Loucy (cell line): ENCODE results near the gene ICAM1.

Source experiments
- H2AFZ ChIP-seq: fragments of 200-600 bp; sonication (generic); 2 replicates; pipeline ENCODE4 v1.6.0; 2016; ENCODE audit warnings: antibody characterized with exemption, mild to moderate bottlenecking, low read length, moderate library complexity
- H3F3A ChIP-seq: fragments of 200-600 bp; 2 replicates; pipeline ENCODE4 v1.6.0; 2016; ENCODE audit warnings: antibody characterized with exemption, low read depth, mild to moderate bottlenecking
- H3K27me3 ChIP-seq: fragments of 200-600 bp; sonication (generic); 2 replicates; pipeline ENCODE4 v1.6.1; 2014; ENCODE audit warnings: low read length, mild to moderate bottlenecking; ENCODE audit not compliant: insufficient read depth, poor library complexity, severe bottlenecking
- H3K36me3 ChIP-seq: fragments of 200-600 bp; sonication (generic); 2 replicates; pipeline ENCODE4 v1.6.1; 2016; ENCODE audit warnings: low read length; ENCODE audit not compliant: insufficient read depth
- H3K4me1 ChIP-seq: fragments of 200-600 bp; sonication (generic); 2 replicates; pipeline ENCODE4 v1.5.1; 2014; ENCODE audit warnings: low read length, mild to moderate bottlenecking; ENCODE audit not compliant: insufficient read depth, poor library complexity, severe bottlenecking
- H3K4me2 ChIP-seq: fragments of 200-600 bp; sonication (generic); 2 replicates; pipeline ENCODE4 v1.6.0; 2014; ENCODE audit warnings: antibody characterized with exemption, low read length, low read depth, mild to moderate bottlenecking; ENCODE audit not compliant: poor library complexity, severe bottlenecking
- H3K4me3 ChIP-seq: fragments of 200-600 bp; sonication (generic); 2 replicates; pipeline ENCODE4 v1.5.1; 2014; ENCODE audit warnings: low read length, mild to moderate bottlenecking, mixed read lengths; ENCODE audit not compliant: poor library complexity, severe bottlenecking
- H3K79me2 ChIP-seq: fragments of 200-600 bp; sonication (generic); 2 replicates; pipeline ENCODE4 v1.6.1; 2014; ENCODE audit warnings: low read length; ENCODE audit not compliant: insufficient read depth
- H3K9ac ChIP-seq: fragments of 200-600 bp; sonication (generic); 2 replicates; pipeline ENCODE4 v1.6.0; 2014; ENCODE audit warnings: mild to moderate bottlenecking, low read depth, low read length, moderate library complexity; ENCODE audit not compliant: poor library complexity, severe bottlenecking
- H3K9me2 ChIP-seq: fragments of 200-600 bp; sonication (generic); replicated peaks from 2 replicates; pipeline ENCODE4 v1.6.1; 2016; ENCODE audit warnings: low read depth, low read length, mixed read lengths
- H3K9me3 ChIP-seq: fragments of 200-600 bp; sonication (generic); 2 replicates; pipeline ENCODE4 v1.6.1; 2014; ENCODE audit warnings: mild to moderate bottlenecking, antibody characterized with exemption, low read length, low read depth; ENCODE audit not compliant: insufficient read depth
- H4K20me1 ChIP-seq: fragments of 200-600 bp; sonication (generic); 2 replicates; pipeline ENCODE4 v1.6.0; 2014; ENCODE audit warnings: antibody characterized with exemption, low read length, mild to moderate bottlenecking; ENCODE audit not compliant: insufficient read depth, poor library complexity, severe bottlenecking
- EZH2phosphoT487 ChIP-seq: fragments of 200-600 bp; IDR thresholded peaks from 2 replicates; pipeline ENCODE4 v1.6.1; 2018; ENCODE audit warnings: antibody characterized with exemption, mild to moderate bottlenecking, moderate library complexity, borderline replicate concordance
- TF ChIP-seq, protein P1 (sequence below): fragments of 200-600 bp; sonication (generic); conservative IDR thresholded peaks from 2 replicates; pipeline ENCODE4 v1.5.1; 2014; ENCODE audit warnings: mild to moderate bottlenecking, antibody characterized with exemption, low read length

Gene ICAM1

DNA sequence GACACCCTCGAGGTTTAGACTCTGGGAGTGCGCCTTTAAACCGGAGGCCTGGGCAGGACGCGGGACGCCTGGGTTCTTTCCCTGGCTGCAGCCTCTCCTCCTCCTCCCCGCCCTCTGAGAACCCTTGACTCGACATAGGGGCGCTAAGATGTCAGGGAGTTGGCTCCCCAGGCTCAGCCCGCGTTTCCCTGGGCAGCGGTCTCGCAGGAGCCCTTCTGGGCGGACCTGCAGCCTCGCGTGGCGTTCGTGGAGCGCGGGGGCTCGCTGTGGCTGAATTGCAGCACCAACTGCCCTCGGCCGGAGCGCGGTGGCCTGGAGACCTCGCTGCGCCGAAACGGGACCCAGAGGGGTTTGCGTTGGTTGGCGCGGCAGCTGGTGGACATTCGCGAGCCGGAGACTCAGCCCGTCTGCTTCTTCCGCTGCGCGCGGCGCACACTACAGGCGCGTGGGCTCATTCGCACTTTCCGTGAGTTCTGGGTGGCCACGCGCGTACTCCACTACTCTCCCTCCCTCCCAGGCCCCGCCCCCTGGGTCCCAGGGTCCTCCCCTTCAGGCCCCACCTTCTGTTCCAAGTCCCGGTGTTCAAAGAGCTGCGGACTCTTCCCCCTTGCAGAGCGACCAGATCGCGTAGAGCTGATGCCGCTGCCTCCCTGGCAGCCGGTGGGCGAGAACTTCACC, 20.1 kb downstream of the ICAM1 start:
- Histone ChIP-seq H3K4me2 (no peak overlapping the region), H3F3A (no peaks in the 10 kb centered on the region), H2AFZ (no peak overlapping the region), H3K27me3 (no peaks in the 10 kb centered on the region), H3K79me2 (no peaks in the 10 kb centered on the region), H3K9me3 (no peaks in the 10 kb centered on the region), H4K20me1 (no peaks in the 10 kb centered on the region), H3K4me3 (no peak overlapping the region), H3K4me1 (peaks cover 25% of the 10 kb centered on the region), H3K36me3 (no peaks in the 10 kb centered on the region; the same call in 1 of the 2 replicates), H3K9me2 (no peaks in the 10 kb centered on the region), H3K9ac (no peak overlapping the region)
- no peak for TF ChIP-seq EZH2phosphoT487
- TF ChIP-seq, protein P1, sequence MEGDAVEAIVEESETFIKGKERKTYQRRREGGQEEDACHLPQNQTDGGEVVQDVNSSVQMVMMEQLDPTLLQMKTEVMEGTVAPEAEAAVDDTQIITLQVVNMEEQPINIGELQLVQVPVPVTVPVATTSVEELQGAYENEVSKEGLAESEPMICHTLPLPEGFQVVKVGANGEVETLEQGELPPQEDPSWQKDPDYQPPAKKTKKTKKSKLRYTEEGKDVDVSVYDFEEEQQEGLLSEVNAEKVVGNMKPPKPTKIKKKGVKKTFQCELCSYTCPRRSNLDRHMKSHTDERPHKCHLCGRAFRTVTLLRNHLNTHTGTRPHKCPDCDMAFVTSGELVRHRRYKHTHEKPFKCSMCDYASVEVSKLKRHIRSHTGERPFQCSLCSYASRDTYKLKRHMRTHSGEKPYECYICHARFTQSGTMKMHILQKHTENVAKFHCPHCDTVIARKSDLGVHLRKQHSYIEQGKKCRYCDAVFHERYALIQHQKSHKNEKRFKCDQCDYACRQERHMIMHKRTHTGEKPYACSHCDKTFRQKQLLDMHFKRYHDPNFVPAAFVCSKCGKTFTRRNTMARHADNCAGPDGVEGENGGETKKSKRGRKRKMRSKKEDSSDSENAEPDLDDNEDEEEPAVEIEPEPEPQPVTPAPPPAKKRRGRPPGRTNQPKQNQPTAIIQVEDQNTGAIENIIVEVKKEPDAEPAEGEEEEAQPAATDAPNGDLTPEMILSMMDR: no peak

DNA sequence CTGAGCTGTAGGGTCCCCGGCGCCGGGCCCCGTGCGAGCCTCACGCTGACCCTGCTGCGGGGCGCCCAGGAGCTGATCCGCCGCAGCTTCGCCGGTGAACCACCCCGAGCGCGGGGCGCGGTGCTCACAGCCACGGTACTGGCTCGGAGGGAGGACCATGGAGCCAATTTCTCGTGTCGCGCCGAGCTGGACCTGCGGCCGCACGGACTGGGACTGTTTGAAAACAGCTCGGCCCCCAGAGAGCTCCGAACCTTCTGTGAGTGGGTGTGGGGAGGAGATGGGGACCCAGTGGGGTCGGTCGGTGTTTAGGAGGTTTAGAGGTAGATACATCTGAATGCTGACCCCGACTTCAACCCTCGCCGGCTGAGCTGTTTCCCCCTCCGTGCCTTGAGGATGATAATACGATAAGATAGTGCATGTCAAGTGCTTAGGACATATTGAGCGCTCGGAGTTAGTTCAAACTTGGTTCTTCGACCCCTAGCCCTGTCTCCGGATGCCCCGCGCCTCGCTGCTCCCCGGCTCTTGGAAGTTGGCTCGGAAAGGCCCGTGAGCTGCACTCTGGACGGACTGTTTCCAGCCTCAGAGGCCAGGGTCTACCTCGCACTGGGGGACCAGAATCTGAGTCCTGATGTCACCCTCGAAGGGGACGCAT, 20.8 kb downstream of the ICAM1 start:
- no peaks in the 10 kb centered on the region for H3K9me2 ChIP-seq
- no peaks in the 10 kb centered on the region for H4K20me1 ChIP-seq
- TF ChIP-seq, protein P1: no peak
- TF ChIP-seq EZH2phosphoT487: no peak
- H2AFZ ChIP-seq: no peak overlapping the region
- no peak overlapping the region for H3K4me2 ChIP-seq
- peaks cover 18% of the 10 kb centered on the region for H3K4me1 ChIP-seq
- H3F3A ChIP-seq: no peaks in the 10 kb centered on the region
- no peaks in the 10 kb centered on the region for H3K79me2 ChIP-seq
- H3K9me3 ChIP-seq: no peaks in the 10 kb centered on the region
- H3K36me3 ChIP-seq: no peaks in the 10 kb centered on the region
- no peak overlapping the region for H3K9ac ChIP-seq
- H3K4me3 ChIP-seq: no peak overlapping the region
- H3K27me3 ChIP-seq: no peaks in the 10 kb centered on the region

DNA sequence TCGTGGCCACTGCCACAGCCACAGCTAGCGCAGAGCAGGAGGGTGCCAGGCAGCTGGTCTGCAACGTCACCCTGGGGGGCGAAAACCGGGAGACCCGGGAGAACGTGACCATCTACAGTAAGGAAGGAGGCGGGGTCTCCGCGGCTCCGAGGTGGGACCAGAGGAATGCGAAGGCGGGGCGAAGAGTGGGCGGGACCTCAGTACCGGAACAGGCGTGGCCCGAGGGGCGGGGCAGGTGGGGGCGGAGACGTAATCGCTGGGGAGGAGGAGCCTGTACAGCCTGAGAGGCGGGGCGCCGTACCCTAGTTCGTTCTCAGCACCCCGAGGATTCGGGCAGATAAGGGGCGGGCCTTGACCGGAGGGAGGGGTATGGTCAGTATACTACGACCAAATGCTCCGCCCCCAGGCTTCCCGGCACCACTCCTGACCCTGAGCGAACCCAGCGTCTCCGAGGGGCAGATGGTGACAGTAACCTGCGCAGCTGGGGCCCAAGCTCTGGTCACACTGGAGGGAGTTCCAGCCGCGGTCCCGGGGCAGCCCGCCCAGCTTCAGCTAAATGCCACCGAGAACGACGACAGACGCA, 21.4 kb downstream of the ICAM1 start:
- no peaks in the 10 kb centered on the region for H3K79me2 ChIP-seq
- H3F3A ChIP-seq: no peaks in the 10 kb centered on the region
- no peaks in the 10 kb centered on the region for H3K9me2 ChIP-seq
- TF ChIP-seq EZH2phosphoT487: no peak
- TF ChIP-seq, protein P1: no peak
- no peak overlapping the region for H3K4me3 ChIP-seq
- no peaks in the 10 kb centered on the region for H4K20me1 ChIP-seq
- H3K9me3 ChIP-seq: no peaks in the 10 kb centered on the region
- H3K4me2 ChIP-seq: no peak overlapping the region
- H3K9ac ChIP-seq: no peak overlapping the region
- H3K36me3 ChIP-seq: no peaks in the 10 kb centered on the region
- H2AFZ ChIP-seq: no peak overlapping the region
- H3K4me1 ChIP-seq: peaks cover 14% of the 10 kb centered on the region
- H3K27me3 ChIP-seq: no peaks in the 10 kb centered on the region
